Measurements from ENCODE around the gene TCF4. TPM values are rescaled to one million over a fixed set of nuclear protein-coding genes. Genes with fewer than 3 reads are reported as not detected.

Gene TCF4
- total RNA-seq, 8 experiments from 2014 or later = 21.1 to 102 (median 47.2) TPM

DNA sequence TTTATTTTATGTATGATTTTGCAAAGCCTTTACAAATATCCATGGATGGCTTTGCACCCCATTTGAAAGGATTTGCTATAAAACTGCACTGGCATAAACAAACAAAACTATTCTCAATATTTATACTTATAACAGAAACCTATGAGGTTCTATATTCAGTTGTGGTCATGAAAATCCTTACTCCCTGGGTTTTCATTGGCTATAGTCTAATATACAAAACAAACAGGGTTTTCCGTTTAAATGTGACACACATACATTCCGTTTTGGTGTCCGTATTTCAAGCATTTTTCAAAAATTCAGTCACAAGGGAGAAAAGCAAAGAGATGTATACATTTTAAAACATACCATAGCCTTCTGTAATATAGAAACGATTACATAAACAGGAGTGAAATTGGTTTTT lies 100.0 kb downstream of the TCF4 start:
- in situ Hi-C loops (cut with MboI; ENCODE audit: low pct_unique_long_range_greater_than_20kb in 2 of 9, low sequenced_read_pairs in 9 of 9, unreplicated experiment in 9 of 9) = no loop called here
- no peak overlapping the region for H3K4me3 ChIP-seq
- ATAC-seq (replicated peaks in 6 of 8) = no peak

GRCh38 chr18:55486936-55487335 lies 101.1 kb downstream of the TCF4 start:
- ATAC-seq (replicated peaks in 6 of 8) = no peak
- H3K4me1 ChIP-seq (replicated peaks in 1 of 2) = peaks cover 17 to 21% of the 10 kb centered on the region in 2 donors
- H3K4me3 ChIP-seq = no peak overlapping the region
- 94 to 100% (median 100%) methylated on average over 1 to 3 of the region's 3 CpGs; no CpG with 5 or more reads in 2 of the 10 experiments for WGBS, 10 experiments
- H3K27ac ChIP-seq = no peak overlapping the region
- in situ Hi-C loops (cut with MboI; ENCODE audit: low pct_unique_long_range_greater_than_20kb in 2 of 9, low sequenced_read_pairs in 9 of 9, unreplicated experiment in 9 of 9) = no loop called here

More for the DNA sequence above, 100.0 kb downstream of the TCF4 start:
- 61 to 100% (median 81%) methylated on average over 2 to 4 of the region's 4 CpGs; no CpG with 5 or more reads in 2 of the 10 experiments for WGBS, 10 experiments
- no peak overlapping the region for H3K27ac ChIP-seq
- H3K4me1 ChIP-seq (replicated peaks in 1 of 2) = peaks cover 17 to 21% of the 10 kb centered on the region in 2 donors

- ATAC-seq (replicated peaks in 6 of 8) = no peak
- H3K4me3 ChIP-seq = no peak overlapping the region
- H3K4me1 ChIP-seq (replicated peaks in 1 of 2) = peaks cover 17 to 21% of the 10 kb centered on the region in 2 donors
- in situ Hi-C loops (cut with MboI; ENCODE audit: low pct_unique_long_range_greater_than_20kb in 2 of 9, low sequenced_read_pairs in 9 of 9, unreplicated experiment in 9 of 9) = no loop called here
- 39 to 100% (median 96%) methylated on average over 1 to 2 of the region's 2 CpGs; no CpG with 5 or more reads in 2 of the 10 experiments for WGBS, 10 experiments
- H3K27ac ChIP-seq = no peak overlapping the region
These were observed 102.3 kb downstream of the TCF4 start for GRCh38 chr18:55485666-55486065.

- no peak overlapping the region for H3K27ac ChIP-seq
- in situ Hi-C loops (cut with MboI; ENCODE audit: low pct_unique_long_range_greater_than_20kb in 2 of 9, low sequenced_read_pairs in 9 of 9, unreplicated experiment in 9 of 9) = no loop called here
- peaks cover 14 to 20% of the 10 kb centered on the region in 2 donors for H3K4me1 ChIP-seq (replicated peaks in 1 of 2)
- H3K4me3 ChIP-seq = no peak overlapping the region
- WGBS, 10 experiments = 20 to 100% (median 94%) methylated on average over 1 to 2 of the region's 2 CpGs; no CpG with 5 or more reads in 2 of the 10 experiments
- ATAC-seq (replicated peaks in 6 of 8) = no peak
These were observed 103.2 kb downstream of the TCF4 start for GRCh38 chr18:55484773-55485172.

DNA sequence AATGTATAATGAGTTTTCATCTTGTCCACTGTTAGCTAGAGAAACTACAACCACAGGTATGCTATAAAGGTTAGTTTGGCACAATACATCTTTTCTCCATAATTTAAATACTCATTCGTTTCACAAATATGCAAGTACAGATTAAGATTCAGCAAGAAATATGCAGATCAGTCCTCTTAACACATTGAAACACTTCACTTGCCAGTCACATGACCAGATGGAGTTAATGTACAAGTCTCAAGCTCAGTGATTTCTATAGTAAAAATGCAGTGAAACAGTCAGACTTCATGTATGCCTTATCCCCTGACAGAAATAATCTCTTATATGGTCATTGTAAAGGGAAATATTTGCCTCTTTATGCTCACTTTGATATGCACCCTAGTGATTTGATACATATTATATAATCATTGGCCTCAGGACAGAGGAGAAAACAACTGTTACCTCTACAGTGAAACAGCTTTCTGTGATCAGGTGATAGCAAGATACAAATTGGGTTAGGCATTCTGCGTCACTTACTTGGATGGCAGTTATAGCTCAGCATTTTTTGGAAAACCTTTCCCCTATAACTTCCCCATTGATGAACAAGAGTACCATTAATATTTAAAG lies 104.6 kb downstream of the TCF4 start:
- in situ Hi-C loops (cut with MboI; ENCODE audit: low pct_unique_long_range_greater_than_20kb in 2 of 9, low sequenced_read_pairs in 9 of 9, unreplicated experiment in 9 of 9) = no loop called here
- WGBS, 10 experiments = 0 to 100% (median 92%) methylated on average over 1 to 2 of the region's 2 CpGs; no CpG with 5 or more reads in 1 of the 10 experiments
- Histone ChIP-seq H3K27ac (no peak overlapping the region), H3K4me1 (replicated peaks in 1 of 2) (peaks cover 2 to 13% of the 10 kb centered on the region in 2 donors), H3K4me3 (no peak overlapping the region)
- peak in 1 of 8 experiments; percentile 62 for ATAC-seq (replicated peaks in 6 of 8)

DNA sequence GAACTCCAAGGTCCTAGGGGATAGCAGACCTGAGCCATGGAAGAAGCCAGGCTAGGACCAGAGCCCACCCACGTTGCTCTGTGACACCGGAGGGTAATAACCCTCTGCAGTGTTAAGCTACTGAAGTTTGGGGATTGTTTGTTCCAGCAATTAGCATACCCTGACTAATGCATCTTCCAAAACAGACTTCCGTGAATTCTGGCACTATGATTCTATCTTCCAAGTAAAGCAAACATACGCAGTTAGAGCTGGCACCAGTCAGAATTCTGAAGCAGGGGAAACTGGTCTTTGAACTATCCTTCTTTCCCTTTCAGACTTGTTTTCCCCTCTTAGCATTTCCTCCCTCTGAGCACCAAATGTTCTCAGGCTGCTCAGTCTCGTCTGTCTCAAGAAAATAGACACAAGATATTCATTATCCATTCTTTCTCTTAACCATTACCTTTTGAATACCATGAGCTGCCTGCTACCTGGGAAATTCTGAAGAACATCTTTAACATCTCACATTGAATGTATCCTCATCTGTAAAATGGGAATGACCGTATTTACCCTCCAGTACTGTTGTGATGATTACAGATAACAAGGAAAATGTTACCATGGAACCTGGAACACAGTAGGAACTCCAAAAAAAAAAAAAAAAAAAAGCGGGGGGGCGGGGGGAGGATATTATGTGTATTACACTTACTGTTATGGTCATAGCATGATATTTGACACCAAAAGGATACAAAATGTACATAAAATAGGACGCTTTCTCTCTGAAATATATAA lies 108.2 kb downstream of the TCF4 start:
- no peak overlapping the region for H3K4me3 ChIP-seq
- no peak for ATAC-seq (replicated peaks in 6 of 8)
- no peak overlapping the region for H3K27ac ChIP-seq
- 75 to 100% (median 88%) methylated on average over 1 to 8 of the region's 9 CpGs for WGBS, 10 experiments
- in situ Hi-C loops (cut with MboI; ENCODE audit: low pct_unique_long_range_greater_than_20kb in 2 of 9, low sequenced_read_pairs in 9 of 9, unreplicated experiment in 9 of 9) = no loop called here
- peaks cover 0 to 4% of the 10 kb centered on the region in 2 donors for H3K4me1 ChIP-seq (replicated peaks in 1 of 2)

- in situ Hi-C loops (cut with MboI; ENCODE audit: low pct_unique_long_range_greater_than_20kb in 2 of 9, low sequenced_read_pairs in 9 of 9, unreplicated experiment in 9 of 9) = no loop called here
- no peak overlapping the region for H3K4me3 ChIP-seq
- H3K27ac ChIP-seq = no peak overlapping the region
- peaks cover 4 to 8% of the 10 kb centered on the region in 2 donors for H3K4me1 ChIP-seq (replicated peaks in 1 of 2)
- peak in 4 of 8 experiments; percentile 25 to 60 (median 58) for ATAC-seq (replicated peaks in 6 of 8)
- 0 to 100% (median 85%) methylated on average over 1 to 8 of the region's 8 CpGs for WGBS, 10 experiments
These were observed 110.0 kb downstream of the TCF4 start for GRCh38 chr18:55477860-55478581.

DNA sequence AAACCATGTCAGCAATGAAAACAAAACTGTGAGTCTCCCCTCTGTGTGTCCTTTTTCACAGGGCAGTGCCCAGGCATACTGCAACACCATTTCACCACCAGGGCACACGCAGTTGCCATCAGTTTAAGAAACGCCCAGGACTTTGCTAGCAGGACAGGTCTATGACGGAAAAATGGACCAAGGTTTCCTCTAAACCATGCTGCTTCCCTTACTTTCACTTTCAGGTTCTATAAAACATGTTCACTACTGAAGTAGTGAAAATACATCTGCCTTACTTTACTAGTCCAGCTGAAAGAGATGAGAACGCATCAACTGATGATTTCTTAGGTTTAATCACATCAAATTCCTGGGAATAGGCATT lies 110.5 kb downstream of the TCF4 start:
- no peak overlapping the region for H3K4me3 ChIP-seq
- H3K27ac ChIP-seq = no peak overlapping the region
- in situ Hi-C loops (cut with MboI; ENCODE audit: low pct_unique_long_range_greater_than_20kb in 2 of 9, low sequenced_read_pairs in 9 of 9, unreplicated experiment in 9 of 9) = no loop called here
- H3K4me1 ChIP-seq (replicated peaks in 1 of 2) = peaks cover 4 to 9% of the 10 kb centered on the region in 2 donors
- WGBS, 10 experiments = 0 to 96% (median 41%) methylated on average over 1 to 4 of the region's 4 CpGs; no CpG with 5 or more reads in 4 of the 10 experiments
- ATAC-seq (replicated peaks in 6 of 8) = peak in 4 of 8 experiments; percentile 26 to 96 (median 89)

GRCh38 chr18:55475916-55476315 lies 112.1 kb downstream of the TCF4 start:
- Histone ChIP-seq H3K27ac (no peak overlapping the region), H3K4me1 (replicated peaks in 1 of 2) (peaks cover 4 to 9% of the 10 kb centered on the region in 2 donors), H3K4me3 (no peak overlapping the region)
- ATAC-seq (replicated peaks in 6 of 8) = no peak
- 83 to 100% (median 100%) methylated on average over 1 of the region's 1 CpG; no CpG with 5 or more reads in 1 of the 10 experiments for WGBS, 10 experiments
- in situ Hi-C loops (cut with MboI; ENCODE audit: low pct_unique_long_range_greater_than_20kb in 2 of 9, low sequenced_read_pairs in 9 of 9, unreplicated experiment in 9 of 9) = no loop called here

- WGBS, 10 experiments = 80 to 100% (median 96%) methylated on average over 2 to 5 of the region's 5 CpGs; no CpG with 5 or more reads in 1 of the 10 experiments
- Histone ChIP-seq H3K4me1 (replicated peaks in 1 of 2) (peaks cover 4 to 12% of the 10 kb centered on the region in 2 donors), H3K4me3 (no peak overlapping the region), H3K27ac (no peak overlapping the region)
- in situ Hi-C loops (cut with MboI; ENCODE audit: low pct_unique_long_range_greater_than_20kb in 2 of 9, low sequenced_read_pairs in 9 of 9, unreplicated experiment in 9 of 9) = no loop called here
- no peak for ATAC-seq (replicated peaks in 6 of 8)
These were observed 112.5 kb downstream of the TCF4 start for GRCh38 chr18:55475467-55475866.

GRCh38 chr18:55473560-55473959 lies 114.4 kb downstream of the TCF4 start:
- ATAC-seq (replicated peaks in 6 of 8) = no peak

GRCh38 chr18:55473058-55473457 lies 114.9 kb downstream of the TCF4 start:
- 20 to 92% (median 67%) methylated on average over 1 to 2 of the region's 2 CpGs; no CpG with 5 or more reads in 1 of the 10 experiments for WGBS, 10 experiments
- Histone ChIP-seq H3K4me3 (no peak overlapping the region), H3K4me1 (replicated peaks in 1 of 2) (peaks cover 4 to 14% of the 10 kb centered on the region in 2 donors), H3K27ac (no peak overlapping the region)
- ATAC-seq (replicated peaks in 6 of 8) = no peak
- in situ Hi-C loops (cut with MboI; ENCODE audit: low pct_unique_long_range_greater_than_20kb in 2 of 9, low sequenced_read_pairs in 9 of 9, unreplicated experiment in 9 of 9) = no loop called here

More at GRCh38 chr18:55473560-55473959, 114.4 kb downstream of the TCF4 start:
- in situ Hi-C loops (cut with MboI; ENCODE audit: low pct_unique_long_range_greater_than_20kb in 2 of 9, low sequenced_read_pairs in 9 of 9, unreplicated experiment in 9 of 9) = no loop called here
- peaks cover 4 to 14% of the 10 kb centered on the region in 2 donors for H3K4me1 ChIP-seq (replicated peaks in 1 of 2)
- no peak overlapping the region for H3K4me3 ChIP-seq
- no peak overlapping the region for H3K27ac ChIP-seq

DNA sequence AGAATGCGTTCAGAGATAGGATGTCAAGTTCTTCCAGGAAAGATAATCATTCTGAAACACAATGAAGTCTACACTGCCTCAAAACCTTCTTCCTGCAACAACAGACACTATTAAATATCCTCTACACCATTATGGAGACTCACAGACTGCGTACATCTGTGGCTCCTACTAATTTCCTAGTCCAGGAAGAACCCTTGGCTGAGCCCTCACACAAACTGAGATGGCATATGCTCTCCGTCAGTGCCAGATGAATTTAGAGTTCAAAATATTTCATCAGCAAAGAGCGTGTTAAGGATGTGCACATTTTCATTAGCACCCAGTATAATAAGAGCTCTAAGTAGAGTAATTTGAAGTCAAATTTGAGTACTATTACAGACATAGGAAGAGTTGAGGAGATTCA lies 117.2 kb downstream of the TCF4 start:
- Histone ChIP-seq H3K4me3 (no peak overlapping the region), H3K4me1 (replicated peaks in 1 of 2) (peaks cover 0 to 14% of the 10 kb centered on the region in 2 donors), H3K27ac (no peak overlapping the region)
- 80 to 100% (median 95%) methylated on average over 1 to 4 of the region's 4 CpGs; no CpG with 5 or more reads in 1 of the 10 experiments for WGBS, 10 experiments
- in situ Hi-C loops (cut with MboI; ENCODE audit: low pct_unique_long_range_greater_than_20kb in 2 of 9, low sequenced_read_pairs in 9 of 9, unreplicated experiment in 9 of 9) = no loop called here
- no peak for ATAC-seq (replicated peaks in 6 of 8)
